Adipocyte (in vitro differentiated cells): ENCODE results near the gene ZG16B.

Experiments
- DNase-seq: peaks from one replicate; pipeline ENCODE4 v3.0.0-alpha.2; 2015; ENCODE audit warnings: low read depth
- H3K27me3 ChIP-seq: replicated peaks from 2 replicates; pipeline ENCODE4 v1.7.0; 2013; ENCODE audit warnings: mild to moderate bottlenecking, low read length, moderate library complexity; ENCODE audit not compliant: control insufficient read depth, insufficient read depth
- H3K36me3 ChIP-seq: 2 replicates; pipeline ENCODE4 v1.7.0; 2013; ENCODE audit warnings: low read length, mild to moderate bottlenecking, moderate library complexity; ENCODE audit not compliant: control insufficient read depth, insufficient read depth, severe bottlenecking
- H3K4me1 ChIP-seq: 2 replicates; pipeline ENCODE4 v1.7.0; 2013; ENCODE audit warnings: mild to moderate bottlenecking, low read length, moderate library complexity; ENCODE audit not compliant: control insufficient read depth, insufficient read depth
- H3K4me3 ChIP-seq: 2 replicates; pipeline ENCODE4 v1.7.0; 2013; ENCODE audit warnings: mild to moderate bottlenecking, low read length, moderate library complexity
- H3K9ac ChIP-seq: 2 replicates; pipeline ENCODE4 v1.7.0; 2013; ENCODE audit warnings: mild to moderate bottlenecking, low read length, moderate library complexity
- H3K9me3 ChIP-seq: 2 replicates; pipeline ENCODE4 v1.7.0; 2013; ENCODE audit warnings: mild to moderate bottlenecking, low read length, moderate library complexity; ENCODE audit not compliant: control insufficient read depth

Gene ZG16B

DNA sequence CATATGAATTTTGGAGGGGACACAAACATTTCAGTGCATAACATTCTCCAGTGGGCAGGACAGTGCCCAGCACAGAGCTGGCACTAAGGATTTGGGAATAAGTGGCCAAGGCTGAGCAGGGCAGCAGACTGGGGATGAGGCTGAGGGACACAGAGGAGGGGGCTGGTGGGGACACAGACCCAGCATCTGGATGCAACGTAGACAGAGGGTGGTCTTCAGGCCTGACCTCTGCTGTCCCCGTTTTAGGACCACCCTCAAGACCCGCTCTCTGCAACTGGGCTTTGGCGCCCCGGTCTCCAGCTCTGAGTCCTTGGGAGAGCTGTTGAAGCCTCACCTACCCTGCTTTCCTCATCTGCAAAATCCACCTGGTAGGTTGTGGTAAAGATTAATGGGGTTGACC is 39.5 kb upstream of the ZG16B start:
- no peak for DNase-seq
- Histone ChIP-seq H3K4me3 (no peak overlapping the region), H3K36me3 (no peaks in the 10 kb centered on the region), H3K9me3 (peaks cover 2% of the 10 kb centered on the region), H3K27me3 (peaks cover 65% of the 10 kb centered on the region), H3K4me1 (peaks cover 19% of the 10 kb centered on the region), H3K9ac (no peak overlapping the region)

DNA sequence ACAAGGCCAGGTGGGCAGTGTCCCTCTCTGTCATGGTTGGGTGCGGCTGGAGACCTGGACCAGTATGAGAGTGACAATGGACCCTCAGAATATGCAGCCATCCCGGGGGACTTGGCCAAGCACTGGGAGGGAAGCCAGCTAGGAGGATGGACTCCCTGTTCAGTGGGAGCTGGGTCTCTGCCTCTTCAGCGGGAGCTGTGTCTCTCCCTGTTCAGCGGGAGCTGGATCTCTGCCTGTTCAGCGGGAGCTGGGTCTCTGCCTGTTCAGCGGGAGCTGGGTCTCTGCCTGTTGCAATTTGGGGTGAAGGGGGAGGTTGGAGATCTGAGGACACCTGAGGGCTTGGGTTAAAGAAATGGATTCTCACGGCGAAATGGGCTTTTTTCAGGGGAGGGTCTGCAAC is 38.9 kb upstream of the ZG16B start:
- H3K27me3 ChIP-seq, result peaks cover 65% of the 10 kb centered on the region
- peaks cover 2% of the 10 kb centered on the region for H3K9me3 ChIP-seq
- peaks cover 23% of the 10 kb centered on the region for H3K4me1 ChIP-seq
- DNase-seq, result no peak
- H3K9ac ChIP-seq, result no peak overlapping the region
- H3K36me3 ChIP-seq, result no peaks in the 10 kb centered on the region
- no peak overlapping the region for H3K4me3 ChIP-seq

DNA sequence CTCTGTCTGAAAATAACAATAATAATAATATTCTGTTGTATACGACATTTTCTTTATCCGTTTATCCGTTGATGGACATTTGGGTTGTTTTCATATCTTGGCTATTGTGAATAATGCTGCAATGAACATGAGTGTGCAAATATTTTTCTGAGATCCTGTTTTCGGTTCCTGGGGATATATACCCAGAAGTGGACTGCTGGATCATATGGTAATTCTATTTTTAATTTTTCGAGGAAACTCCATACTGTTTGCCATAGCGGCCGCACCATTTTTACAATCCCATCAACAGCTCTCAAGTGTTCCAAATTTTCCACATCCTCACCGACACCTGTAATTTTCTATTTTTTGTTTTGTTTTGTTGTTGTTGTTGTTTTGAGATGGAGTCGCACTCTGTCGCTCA is 37.2 kb upstream of the ZG16B start:
- Histone ChIP-seq H3K9ac (no peak overlapping the region), H3K4me1 (peaks cover 23% of the 10 kb centered on the region), H3K36me3 (no peaks in the 10 kb centered on the region), H3K27me3 (peaks cover 63% of the 10 kb centered on the region), H3K4me3 (no peak overlapping the region), H3K9me3 (peaks cover 2% of the 10 kb centered on the region)
- DNase-seq, result no peak

DNA sequence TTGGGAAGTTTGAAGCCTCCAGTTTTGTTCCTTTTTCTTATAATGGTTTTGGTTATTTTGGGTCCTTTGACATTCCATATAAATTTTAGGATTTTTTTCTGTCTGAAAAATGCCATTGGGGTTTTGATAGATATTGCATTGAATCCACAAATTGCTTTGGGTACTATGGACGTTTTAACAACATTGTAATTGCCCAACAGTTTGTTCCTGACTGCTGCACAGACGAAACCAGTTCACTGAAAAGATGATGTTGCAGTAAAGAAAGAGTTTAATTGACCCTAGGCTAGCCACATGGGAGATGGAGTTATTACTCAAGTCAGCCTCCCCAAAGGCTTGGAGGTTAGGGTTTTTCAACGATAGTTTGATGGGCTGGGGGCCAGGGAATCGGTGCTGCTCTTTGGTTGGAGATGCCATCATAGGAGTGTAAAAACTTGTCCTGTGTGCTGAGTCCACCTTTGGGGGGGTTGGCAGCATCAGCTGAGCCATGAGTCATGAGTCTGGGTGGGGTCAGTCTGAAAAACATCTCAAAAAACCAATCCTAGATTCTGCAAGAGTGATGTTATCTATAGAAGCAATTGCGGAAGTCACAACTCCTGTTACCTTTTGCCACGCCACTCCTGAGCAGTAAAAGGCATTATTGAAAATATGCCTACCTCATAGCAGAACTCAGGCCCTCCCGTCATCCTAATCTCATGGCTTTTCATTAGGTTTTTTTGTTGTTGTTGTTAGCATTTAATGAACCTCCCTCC is 34.5 kb upstream of the ZG16B start:
- no peak for DNase-seq

DNA sequence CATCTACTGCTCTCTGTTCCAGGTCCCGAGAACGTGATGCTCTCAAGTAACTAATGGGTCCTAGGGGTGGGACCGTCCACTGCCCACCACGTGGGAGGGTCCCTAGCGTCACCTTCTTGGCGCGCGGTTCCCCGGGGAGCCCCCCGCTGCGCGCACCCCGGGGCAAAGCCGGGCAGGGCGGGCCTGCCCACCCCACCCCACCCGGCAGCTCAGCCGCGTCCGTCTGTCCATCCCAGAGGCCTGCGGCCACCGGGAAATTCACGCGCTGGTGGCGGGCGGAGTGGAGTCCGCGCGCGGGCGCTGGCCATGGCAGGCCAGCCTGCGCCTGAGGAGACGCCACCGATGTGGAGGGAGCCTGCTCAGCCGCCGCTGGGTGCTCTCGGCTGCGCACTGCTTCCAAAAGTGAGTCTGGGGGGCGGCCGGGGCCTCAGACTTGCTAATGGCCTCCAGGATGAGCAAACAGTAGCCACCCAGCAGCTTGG is 31.3 kb upstream of the ZG16B start:
- Histone ChIP-seq H3K36me3 (no peaks in the 10 kb centered on the region), H3K4me1 (peaks cover 21% of the 10 kb centered on the region), H3K9me3 (peaks cover 11% of the 10 kb centered on the region), H3K27me3 (peaks cover 25% of the 10 kb centered on the region), H3K4me3 (no peak overlapping the region), H3K9ac (no peak overlapping the region)
- DNase-seq, result no peak

More for the DNA sequence above, 34.5 kb upstream of the ZG16B start:
- no peak overlapping the region for H3K9ac ChIP-seq
- peaks cover 26% of the 10 kb centered on the region for H3K4me1 ChIP-seq
- H3K9me3 ChIP-seq, result peaks cover 2% of the 10 kb centered on the region
- peaks cover 46% of the 10 kb centered on the region for H3K27me3 ChIP-seq
- H3K4me3 ChIP-seq, result no peak overlapping the region
- H3K36me3 ChIP-seq, result no peaks in the 10 kb centered on the region

DNA sequence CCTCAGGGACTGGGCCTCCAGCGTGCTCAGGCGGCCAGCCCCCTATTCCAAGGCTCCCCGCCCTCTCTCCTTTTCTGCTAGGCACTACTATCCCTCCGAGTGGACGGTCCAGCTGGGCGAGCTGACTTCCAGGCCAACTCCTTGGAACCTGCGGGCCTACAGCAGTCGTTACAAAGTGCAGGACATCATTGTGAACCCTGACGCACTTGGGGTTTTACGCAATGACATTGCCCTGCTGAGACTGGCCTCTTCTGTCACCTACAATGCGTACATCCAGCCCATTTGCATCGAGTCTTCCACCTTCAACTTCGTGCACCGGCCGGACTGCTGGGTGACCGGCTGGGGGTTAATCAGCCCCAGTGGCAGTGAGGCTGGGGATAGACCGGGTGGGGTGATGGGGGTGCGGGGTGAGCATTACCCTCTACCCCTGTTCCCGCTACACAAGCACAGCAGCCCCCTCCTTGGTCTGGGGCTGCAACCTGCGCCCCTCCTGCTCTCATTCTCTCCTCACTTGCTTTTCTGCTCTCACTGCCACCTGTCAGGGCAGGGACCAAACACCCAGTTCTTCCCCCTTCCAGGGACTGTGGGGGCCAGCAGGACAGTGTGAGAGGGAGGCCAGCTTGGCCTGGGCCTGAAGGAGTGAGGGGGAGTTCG is 30.8 kb upstream of the ZG16B start:
- no peak overlapping the region for H3K9ac ChIP-seq
- peaks cover 25% of the 10 kb centered on the region for H3K27me3 ChIP-seq
- H3K36me3 ChIP-seq, result no peaks in the 10 kb centered on the region
- H3K4me3 ChIP-seq, result no peak overlapping the region
- peaks cover 17% of the 10 kb centered on the region for H3K9me3 ChIP-seq
- H3K4me1 ChIP-seq, result peaks cover 15% of the 10 kb centered on the region
- DNase-seq, result no peak

DNA sequence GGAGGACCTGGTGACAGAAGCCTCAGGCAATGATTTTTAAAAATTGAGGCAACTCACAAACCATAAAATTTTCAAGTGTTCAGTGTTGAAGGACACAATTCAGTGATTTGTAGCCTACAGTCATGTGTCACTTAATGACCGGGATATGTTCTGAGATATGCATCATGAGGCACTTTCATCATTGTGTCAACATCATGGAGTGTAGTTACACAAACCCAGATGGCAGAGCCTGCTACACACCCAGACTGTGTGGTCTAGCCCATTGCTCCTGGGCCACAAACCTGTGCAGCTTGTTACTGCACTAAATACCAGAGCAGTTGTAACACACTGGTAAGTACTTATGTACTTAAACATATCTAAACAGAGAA is 30.3 kb upstream of the ZG16B start:
- no peak for DNase-seq
- H3K36me3 ChIP-seq, result no peaks in the 10 kb centered on the region
- H3K27me3 ChIP-seq, result peaks cover 23% of the 10 kb centered on the region
- no peak overlapping the region for H3K9ac ChIP-seq
- peaks cover 22% of the 10 kb centered on the region for H3K9me3 ChIP-seq
- peaks cover 11% of the 10 kb centered on the region for H3K4me1 ChIP-seq
- no peak overlapping the region for H3K4me3 ChIP-seq

DNA sequence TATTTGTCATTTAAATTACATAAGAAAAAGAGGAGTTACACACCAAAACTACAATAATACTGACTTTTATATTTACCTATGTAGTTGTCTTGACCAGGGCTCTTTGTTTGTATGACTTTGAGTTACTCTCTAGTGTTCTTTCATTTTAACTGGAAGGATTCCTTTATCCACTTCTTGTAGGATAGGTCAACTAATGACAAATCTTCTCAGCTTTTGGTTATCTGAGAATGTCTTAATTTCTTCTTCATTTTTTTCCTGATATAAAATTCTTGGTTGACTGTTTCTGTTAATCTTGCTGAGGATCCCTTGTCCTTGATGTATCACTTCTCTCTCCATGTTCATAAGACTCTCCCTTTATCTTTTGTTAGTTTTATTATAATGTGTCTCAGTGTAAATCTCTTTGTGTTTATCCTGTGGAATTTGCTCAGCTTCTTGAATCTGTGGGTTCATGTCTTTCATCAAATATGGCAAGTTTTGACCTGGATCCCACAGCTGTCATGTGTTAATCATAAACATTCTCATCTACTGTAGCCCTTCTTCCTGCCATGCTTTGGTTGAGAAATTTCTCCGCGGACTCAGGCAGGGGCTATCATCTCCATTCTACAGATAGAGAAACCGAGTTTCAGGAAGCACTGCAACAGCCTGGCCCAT is 26.4 kb upstream of the ZG16B start:
- no peaks in the 10 kb centered on the region for H3K36me3 ChIP-seq
- peaks cover 36% of the 10 kb centered on the region for H3K9me3 ChIP-seq
- H3K9ac ChIP-seq, result no peak overlapping the region
- no peak for DNase-seq
- H3K4me3 ChIP-seq, result no peak overlapping the region
- peaks cover 24% of the 10 kb centered on the region for H3K27me3 ChIP-seq
- peaks cover 3% of the 10 kb centered on the region for H3K4me1 ChIP-seq

DNA sequence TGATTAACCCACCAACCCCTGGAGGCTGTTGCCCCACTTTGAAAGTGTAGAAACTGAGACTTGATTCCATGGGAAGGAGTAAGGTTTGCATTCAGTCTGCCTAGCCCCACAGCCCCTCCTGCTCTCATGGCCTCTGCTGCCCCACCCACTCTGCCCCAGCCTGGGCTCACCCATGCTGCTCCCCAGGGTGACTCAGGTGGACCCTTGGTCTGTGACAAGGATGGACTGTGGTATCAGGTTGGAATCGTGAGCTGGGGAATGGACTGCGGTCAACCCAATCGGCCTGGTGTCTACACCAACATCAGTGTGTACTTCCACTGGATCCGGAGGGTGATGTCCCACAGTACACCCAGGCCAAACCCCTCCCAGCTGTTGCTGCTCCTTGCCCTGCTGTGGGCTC is 25.4 kb upstream of the ZG16B start:
- no peak for DNase-seq
- no peak overlapping the region for H3K9ac ChIP-seq

DNA sequence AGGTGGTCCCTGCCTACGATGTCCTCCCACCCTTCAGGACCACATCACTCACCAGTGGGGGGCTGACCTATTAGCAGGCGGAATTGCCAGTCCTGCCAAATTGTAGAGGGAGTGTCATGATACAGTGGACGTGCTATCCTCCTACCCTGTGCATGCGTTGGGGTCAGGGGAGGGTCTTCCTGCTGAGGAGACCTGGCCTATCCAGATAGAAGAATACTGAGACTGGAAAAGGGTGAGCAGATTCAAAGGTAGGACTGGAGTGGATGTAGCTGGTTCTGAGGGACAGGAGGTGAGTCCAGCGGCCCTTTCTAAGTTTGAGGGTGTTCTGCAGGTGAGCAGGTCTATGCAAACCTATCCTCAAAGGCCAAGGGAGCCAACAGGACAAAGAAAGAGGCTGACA is 23.8 kb upstream of the ZG16B start:
- H3K36me3 ChIP-seq, result no peaks in the 10 kb centered on the region
- H3K4me3 ChIP-seq, result no peak overlapping the region
- no peak overlapping the region for H3K9ac ChIP-seq
- no peaks in the 10 kb centered on the region for H3K4me1 ChIP-seq
- peaks cover 49% of the 10 kb centered on the region for H3K9me3 ChIP-seq
- no peak for DNase-seq
- peaks cover 43% of the 10 kb centered on the region for H3K27me3 ChIP-seq

More for the DNA sequence above, 25.4 kb upstream of the ZG16B start:
- Histone ChIP-seq H3K36me3 (no peaks in the 10 kb centered on the region), H3K9me3 (peaks cover 45% of the 10 kb centered on the region), H3K4me1 (no peaks in the 10 kb centered on the region), H3K4me3 (no peak overlapping the region), H3K27me3 (peaks cover 30% of the 10 kb centered on the region)

DNA sequence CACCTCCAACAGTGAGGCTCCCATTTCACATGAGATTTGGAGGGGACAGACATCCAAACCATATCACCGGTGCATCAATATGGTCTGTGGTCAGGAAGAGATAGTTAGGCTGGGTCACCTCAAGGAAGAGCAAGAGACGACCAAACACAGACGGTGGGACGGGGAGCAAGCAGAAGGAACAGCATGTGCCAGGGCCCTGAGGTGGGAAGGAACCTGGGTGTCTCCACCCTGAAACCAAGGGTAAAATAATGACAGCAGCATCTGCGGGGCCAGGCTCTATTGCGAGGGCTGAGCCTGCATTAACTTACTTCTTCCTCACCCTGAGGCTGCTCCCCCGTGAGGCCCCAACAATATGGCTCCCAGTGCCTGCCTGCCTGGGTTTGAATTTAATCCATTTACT is 21.9 kb upstream of the ZG16B start:
- DNase-seq, result no peak
- H3K9ac ChIP-seq, result no peak overlapping the region
- peaks cover 51% of the 10 kb centered on the region for H3K27me3 ChIP-seq
- H3K4me3 ChIP-seq, result no peak overlapping the region
- H3K4me1 ChIP-seq, result no peaks in the 10 kb centered on the region
- no peaks in the 10 kb centered on the region for H3K36me3 ChIP-seq
- peaks cover 43% of the 10 kb centered on the region for H3K9me3 ChIP-seq
